Posterior cingulate gyrus (tissue), 11 donors: ENCODE results near the gene FBLN1.
"Not testable (repeated sequence)": the region's sequence is repeated elsewhere in the genome, so short reads cannot be mapped to it uniquely, and the experiment has no call there.

ENCODE experiments used
- DNase-seq, 10 donors: peaks; one replicate each; pipeline versions ENCODE4 v3.0.0 to v3.0.0-alpha.2; 2020 to 2021; ENCODE audit warnings: mixed read lengths in 3 of 10
- intact Hi-C: fragments of 100-400 bp; cut with DNase I; formaldehyde crosslinking; loops from one replicate; pipeline ENCODE4 v1.15.1; 2023

FBLN1 gene

DNA sequence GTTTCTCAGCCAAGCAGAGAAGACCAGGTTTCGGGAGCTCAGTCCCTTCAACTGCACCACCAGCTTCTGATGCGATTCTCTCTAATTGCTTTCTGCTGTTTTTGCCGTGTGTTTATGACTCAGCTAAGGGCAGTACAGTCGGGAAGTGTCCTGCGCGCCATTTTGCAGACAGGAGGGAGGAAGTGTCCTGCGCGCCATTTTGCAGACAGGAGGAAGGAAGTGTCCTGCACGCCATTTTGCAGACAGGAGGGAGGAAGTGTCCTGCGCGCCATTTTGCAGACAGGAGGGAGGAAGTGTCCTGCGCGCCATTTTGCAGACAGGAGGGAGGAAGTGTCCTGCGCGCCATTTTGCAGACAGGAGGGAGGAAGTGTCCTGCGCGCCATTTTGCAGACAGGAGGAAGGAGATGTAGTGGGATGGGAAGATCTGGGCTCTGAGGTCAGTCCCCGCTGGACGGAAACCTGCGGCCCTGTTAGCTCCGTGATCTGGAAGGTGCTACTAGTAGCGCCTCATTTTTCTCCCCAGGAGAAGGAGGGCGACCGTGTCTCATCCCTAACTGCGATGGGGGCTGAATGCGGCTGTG is 89.0 kb downstream of the FBLN1 start:
- DNase-seq: peak in 2 of 10 donors; percentile 18 to 21
- intact Hi-C loops: not testable (repeated sequence)

DNA sequence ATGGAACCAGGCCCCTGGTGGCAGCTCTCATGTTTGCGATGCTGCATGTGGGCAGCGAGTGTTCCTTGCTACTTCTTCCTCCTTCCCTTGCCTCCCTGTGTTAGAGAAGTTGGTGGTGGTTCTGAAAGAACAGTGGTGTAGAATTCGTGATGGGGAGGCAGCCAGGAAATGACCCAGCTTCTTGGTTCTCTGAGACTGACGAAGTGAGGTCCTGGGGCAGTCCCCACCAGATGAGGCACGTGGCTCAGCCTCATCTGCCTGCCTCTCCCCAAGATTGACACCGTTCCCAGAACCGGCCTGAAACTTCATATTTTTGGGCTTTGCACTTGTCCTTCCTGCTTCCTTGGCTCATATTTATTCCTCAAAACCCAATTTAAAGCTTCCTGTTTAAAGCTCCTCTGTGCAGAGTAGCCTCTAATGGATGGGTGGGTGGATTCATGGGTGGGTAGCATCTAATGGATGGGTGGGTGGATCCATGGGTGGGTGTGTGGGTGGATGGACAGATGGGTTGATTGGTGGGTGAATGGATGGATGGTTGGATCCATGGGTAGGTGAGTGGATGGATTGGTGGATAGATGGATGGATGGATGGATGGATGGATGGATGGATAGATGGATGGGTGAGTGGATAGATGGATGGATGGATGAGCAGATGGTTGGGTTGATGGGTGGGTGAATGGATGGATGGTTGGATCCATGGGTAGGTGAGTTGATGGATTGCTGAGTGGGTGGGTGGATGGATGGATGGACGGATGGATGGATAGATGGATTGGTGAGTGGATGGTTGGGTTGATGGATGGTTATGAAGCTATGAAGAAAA is 91.6 kb downstream of the FBLN1 start:
- intact Hi-C loops: no loop called here
- peak in 2 of 10 donors; percentile 2 to 38 for DNase-seq

DNA sequence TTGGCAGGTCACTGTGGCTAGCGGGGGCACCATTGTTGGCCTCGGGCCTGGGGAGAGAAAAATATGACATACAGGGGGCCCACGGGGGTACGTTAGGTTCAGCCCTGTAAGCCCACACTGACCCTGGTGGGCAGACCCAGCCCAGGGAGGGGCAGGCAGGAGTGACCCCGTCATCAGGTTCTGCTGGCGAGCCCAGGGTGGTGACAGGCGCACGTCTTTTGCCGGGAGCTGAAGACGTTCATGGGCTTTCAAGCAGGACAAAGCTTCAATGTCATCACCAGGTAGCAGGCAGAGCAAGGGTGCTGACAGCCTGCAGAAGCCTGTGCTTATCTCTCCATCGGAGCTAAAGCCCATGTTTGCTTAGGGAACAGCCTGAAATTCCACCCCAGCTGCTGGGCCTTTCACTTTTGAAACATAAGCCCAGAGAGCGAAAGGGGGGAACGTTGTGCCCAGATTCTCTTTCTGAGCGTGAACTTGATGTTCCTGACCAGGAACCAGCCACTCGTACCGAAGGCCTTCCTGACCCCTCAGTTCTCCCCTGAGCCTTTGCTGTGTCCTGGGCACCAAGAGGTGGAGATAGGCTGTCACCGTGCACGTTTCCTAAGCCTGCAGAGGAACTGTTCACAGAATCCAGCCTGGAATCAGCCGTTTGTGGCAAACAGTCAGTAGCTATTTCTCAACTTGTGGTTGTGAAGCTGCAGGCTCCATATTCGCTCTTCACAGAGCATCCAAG is 94.9 kb downstream of the FBLN1 start:
- intact Hi-C loops: no loop called here
- peak in 2 of 10 donors; percentile 48 to 62 for DNase-seq

DNA sequence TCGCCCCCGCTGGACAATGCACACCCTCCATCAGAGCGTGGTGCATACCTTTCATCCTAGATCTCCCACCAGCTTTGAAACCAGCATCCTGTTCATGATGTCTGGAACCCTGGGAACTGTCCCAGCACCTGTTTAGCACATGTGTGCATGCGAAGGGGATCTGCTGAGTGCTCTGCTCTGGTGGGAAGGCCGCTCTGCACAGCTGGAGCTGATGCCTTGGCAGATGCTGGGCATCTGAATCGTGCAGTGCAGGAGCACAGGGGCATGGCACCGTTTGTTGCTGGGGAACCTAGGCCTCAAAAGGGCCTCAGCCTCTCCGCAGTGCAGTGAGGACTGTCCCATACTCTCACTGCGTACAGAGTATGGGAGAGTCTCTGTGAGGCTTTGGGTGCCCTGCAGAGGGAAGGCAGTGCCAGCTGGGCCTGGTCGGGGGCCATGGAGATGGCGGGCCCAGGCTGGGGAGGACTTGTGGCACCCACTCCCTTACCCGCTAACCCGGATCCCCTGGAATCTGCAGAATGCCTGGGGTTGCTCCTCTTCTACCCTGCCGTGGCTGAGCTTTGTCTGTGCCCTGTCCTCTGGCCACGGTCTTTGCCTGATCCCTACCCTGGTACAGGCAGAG is 96.0 kb downstream of the FBLN1 start:
- DNase-seq: peak in 3 of 10 donors; percentile 25 to 51 (median 50)
- intact Hi-C loops: no loop called here

DNA sequence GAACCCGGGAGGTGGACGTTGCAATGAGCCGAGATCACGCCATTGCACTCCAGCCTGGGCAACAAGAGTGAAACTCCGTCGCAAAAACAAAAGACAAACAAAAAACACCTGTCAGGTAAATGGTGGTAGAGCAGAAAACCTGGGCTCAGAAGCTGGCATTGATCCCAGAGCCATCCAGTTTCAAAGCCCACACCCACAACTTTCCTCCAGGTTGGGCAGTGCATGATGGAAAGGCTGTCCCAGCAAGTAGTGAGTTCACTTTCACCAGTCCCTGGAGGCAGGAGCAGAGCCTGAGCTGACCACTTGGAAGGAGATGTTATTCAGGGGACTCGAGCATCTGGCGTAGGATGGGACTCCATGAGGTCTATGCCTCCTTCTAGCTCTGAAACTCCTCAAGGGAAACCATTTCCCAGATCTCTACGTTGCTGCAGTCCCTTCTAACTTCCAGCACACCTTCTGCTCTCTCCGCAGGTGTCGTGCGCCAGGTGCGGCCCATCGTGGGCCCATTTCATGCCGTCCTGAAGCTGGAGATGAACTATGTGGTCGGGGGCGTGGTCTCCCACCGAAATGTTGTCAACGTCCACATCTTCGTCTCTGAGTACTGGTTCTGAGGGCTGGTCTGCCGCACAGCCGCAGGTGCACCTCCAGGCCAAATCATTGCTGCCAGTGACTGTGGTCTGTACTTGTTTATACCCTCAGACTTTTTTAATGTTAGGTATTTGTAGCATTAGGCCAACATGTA is 97.3 kb downstream of the FBLN1 start:
- DNase-seq: peak in 3 of 10 donors; percentile 29 to 62 (median 50)
- intact Hi-C loops: no loop called here

DNA sequence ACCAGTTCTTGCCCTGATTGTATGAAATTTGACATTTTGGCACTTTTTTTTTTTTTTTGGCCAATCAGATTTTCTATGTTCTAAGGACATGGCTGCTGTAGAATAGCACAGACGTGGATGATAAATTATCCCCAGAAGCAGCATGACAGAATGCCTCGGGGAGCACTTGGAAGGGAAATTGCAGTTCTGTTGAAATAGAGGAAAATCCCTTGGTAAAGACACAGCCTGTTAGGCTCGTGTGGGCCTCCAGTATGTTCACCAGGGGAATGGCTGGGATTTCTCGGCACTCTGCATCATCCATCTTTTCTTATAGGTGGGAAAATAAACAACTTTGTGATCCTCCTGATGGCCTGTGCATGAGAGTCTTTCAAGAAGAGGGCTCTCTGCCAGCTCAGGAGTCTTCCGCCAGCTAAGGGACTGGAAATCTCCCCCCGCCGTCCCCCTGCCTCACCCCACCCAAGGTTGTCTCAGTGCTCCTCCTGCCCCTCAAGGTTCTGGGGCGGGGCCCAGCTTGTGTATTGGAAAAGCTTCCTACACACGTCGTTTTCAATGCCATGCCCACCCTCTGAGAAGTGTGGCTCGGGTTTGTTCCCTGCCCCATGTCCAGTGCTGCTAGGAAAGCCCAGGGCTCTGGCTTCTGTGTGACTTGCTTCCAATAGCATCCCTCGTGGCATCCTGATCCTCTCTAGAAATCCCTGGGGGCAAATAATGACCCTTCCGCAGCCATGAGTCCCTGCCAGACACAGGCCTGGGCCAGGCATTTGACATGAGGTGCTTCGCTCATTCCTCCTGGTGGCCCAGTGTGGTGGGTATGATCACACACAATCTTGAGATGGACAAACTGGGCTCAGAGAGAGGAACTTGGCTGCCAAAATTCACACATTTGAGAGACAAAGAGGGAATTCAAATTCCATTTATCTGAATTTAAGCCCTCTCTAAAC is 98.4 kb downstream of the FBLN1 start:
- DNase-seq: peak in 3 of 10 donors; percentile 15 to 52 (median 26)

DNA sequence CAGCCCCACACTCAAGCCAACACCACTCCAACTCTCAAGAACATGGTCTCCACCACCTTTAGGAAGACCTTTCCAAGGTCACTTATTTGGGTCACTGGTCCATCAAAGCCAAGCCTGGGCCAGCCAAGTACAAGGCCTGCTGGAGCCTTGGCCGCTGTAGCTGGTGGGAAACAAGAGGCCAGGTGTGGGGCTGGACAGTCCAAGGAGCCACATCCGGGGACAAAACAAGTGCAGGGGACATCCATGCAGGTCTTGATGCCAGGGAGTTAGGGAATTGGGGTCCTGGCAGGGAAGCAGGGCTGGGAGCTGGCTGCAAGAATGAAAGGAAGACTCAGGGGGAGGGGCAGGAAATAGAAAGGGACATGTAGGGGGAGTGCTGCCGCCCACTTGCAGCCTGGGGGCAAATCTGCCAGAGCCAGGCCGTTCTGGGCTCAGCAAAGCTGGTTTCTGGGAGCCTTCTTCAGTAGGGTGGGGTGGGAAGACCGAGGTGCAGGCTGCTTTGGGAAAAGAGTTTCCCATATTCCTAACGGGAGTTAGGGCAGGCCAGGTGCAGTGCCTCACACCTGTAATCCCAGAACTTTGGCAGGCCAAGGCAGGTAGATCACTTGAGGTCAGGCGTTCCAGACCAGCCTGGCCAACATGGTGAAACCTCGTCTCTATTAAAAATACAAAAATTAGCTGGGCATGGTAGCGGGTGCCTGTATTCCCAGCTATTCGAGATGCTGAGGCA is 99.5 kb downstream of the FBLN1 start:
- intact Hi-C loops: no loop called here
- DNase-seq: peak in 3 of 10 donors; percentile 40 to 77 (median 45)

More for the DNA sequence above, 98.4 kb downstream of the FBLN1 start:
- intact Hi-C loops: no loop called here

DNA sequence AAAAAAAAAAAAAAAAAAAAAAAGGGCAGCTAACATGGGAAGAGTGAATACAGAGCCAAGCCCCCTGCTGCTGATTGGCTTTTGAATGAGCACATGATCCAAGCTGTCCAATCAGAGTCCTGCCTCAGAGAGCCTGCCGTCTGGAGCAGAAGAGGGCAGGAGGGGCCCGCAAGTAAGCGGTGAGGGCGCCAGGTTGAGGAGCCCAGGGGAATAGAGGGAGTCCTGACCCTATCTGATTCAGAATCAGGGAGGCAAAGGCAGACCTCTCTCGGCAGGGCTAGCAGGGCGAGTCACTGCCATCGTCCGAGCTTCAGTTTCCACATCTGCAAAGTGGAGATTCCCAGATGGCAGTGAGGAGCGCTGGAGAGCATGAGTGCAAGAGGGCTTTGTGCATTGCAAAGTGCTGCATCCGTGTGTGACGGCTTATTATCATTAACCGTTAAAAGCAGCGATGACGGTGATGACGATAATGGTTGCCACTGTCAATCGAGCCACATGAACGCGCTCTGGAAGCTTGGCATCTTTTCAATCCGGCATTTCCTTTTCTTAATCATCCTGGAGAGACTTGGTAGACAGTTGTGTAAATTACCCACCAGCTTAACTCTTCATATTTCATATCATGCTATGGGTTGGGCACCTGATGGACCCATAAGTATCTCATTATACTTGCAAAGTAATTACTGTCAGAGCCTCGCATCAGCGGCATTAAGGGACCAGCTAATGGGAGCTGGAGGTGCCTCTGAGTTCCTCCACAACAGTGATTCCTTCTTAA is 100.3 kb downstream of the FBLN1 start:
- intact Hi-C loops: no loop called here

DNA sequence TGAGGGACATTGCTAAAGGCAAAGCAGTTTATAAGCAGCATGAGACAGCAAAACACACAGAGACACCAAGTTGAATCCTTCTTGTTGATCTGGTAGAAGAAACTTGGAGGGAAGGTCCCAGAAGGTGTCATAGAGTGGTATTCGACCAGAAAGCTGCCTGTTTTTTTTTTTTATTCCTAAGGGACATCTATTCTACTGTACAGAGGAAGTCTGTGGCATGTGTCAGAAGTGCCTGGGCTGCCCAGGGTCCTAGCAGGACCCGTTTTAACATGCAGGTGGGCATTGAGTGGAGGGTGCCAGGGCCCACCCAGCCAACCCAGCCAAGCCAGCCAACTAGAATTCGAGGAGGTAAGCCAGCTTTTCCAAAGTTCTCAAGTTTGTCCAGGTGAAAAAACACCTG is 100.9 kb downstream of the FBLN1 start:
- intact Hi-C loops: no loop called here
- DNase-seq: peak in 3 of 10 donors; percentile 14 to 59 (median 26)

More for the DNA sequence above, 100.3 kb downstream of the FBLN1 start:
- DNase-seq: peak in 3 of 10 donors; percentile 58 to 81 (median 72)

DNA sequence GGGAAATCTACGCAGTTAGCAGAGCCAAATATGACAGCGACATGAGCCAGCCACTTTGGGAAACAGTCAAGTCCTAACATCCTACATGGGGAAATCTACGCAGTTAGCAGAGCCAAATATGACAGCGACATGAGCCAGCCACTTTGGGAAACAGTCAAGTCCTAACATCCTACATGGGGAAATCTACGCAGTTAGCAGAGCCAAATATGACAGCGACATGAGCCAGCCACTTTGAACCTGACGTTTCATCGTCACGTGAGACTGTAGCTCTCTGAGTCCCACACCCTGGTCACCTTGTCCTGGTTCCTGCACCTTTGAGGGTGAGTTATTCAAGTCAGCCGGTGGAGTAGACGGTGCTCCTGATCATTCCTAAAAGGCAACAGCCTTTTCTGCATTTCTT is 105.4 kb downstream of the FBLN1 start:
- DNase-seq: peak in 2 of 10 donors; percentile 2 to 43
- intact Hi-C loops: not testable (repeated sequence)

DNA sequence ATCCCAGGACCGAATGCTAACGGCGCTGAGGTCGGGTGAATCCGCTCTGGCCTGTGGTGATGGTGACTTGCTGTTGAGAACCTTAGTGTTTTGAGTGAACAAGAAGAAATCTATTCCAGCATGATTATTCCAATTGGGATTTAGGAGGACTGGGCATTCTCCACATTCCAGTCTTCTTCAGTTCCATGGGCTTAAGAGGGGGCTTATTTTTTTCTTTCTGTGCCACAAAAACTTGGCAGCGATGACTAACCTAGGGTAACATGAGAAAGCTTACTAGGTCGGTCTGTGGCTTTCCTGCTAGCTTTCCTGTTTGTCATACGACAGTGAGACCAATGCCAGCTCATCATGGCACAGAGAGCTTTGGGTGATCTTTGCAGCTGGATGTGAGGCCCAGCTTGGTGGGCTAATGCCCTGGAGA is 106.1 kb downstream of the FBLN1 start:
- intact Hi-C loops: no loop called here
- DNase-seq: peak in 2 of 10 donors; percentile 22 to 40

DNA sequence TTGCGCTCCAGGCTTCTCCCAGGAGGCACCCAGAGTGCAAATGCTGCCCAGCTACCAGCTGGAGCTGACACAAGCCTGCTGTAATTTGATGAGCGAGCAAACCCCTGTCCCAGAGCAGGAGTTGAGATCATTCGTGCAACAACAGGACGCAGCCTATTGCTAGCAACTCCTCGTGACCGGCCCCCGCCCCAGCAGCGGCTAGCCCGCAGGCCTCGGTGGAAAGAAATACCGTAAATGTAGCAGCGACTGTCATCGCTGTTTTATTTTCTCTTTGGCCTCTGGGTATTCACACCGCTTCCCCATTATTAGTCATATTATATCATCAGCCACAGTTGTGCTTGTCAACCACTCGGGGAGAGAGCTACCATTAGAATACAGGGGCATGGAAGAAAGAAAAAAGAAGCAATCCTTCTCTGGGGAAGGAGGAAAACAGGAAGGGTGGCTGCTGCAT is 109.8 kb downstream of the FBLN1 start:
- intact Hi-C loops: no loop called here
- peak in 2 of 10 donors; percentile 22 to 54 for DNase-seq

DNA sequence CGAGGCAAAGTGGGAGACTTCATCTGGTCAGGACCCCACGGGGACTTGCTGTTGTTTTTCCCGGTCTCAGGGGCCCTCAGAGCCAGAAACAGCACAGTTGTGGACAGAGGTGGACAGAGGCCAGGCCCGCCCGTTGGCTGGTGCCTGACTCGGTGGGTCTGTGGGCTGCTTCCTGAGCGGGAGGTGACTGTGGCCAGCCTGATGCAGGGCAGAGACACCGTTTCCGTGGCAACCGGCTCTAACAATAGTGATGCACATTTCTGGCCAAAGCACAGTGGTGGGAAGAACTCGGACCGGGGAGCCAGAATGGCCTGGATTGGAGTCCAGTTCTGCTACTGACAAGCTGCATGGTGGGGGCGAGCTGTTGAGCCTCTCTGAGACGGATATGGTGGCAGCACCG is 110.3 kb downstream of the FBLN1 start:
- intact Hi-C loops: no loop called here
- peak in 2 of 10 donors; percentile 67 to 69 for DNase-seq

DNA sequence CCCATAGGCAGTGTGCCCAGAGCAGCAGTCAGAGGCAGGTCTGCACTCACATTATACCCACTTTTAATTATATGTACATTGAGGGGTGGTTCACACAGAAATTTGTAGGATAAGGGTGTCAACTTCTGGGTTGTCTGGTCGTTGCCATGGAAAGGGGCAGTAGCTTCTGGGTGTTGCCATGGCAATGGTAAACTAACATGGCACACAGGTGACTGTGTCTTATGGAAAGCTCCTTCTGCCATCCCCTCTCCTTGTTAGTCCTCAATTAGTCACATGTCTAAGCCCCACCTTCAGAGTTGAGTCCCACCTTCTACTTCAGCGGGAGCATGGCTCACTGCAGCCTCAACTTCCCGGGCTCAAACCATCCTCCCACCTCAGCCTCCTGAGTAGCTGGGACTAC is 112.7 kb downstream of the FBLN1 start:
- intact Hi-C loops: no loop called here
- peak in 2 of 10 donors; percentile 30 to 49 for DNase-seq

DNA sequence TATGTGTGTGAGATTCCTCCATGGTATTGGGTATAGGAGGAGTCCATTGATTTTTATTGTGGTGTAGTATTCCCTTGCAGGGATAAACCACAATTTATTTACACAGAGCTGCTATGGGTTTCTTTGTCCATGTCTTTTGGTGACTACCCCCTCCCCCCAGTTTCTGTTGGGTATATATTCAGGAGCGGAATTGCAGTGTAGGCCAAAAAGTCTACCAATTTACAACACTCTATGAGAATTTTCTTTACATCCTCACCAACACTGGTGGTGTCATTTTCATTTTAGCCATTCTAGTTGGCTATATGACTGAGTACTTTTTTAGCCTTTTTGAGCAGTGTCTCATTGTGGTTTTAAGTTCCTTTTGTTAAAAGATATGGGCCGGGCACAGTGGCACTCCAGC is 113.7 kb downstream of the FBLN1 start:
- peak in 2 of 10 donors; percentile 9 to 40 for DNase-seq
- intact Hi-C loops: no loop called here

DNA sequence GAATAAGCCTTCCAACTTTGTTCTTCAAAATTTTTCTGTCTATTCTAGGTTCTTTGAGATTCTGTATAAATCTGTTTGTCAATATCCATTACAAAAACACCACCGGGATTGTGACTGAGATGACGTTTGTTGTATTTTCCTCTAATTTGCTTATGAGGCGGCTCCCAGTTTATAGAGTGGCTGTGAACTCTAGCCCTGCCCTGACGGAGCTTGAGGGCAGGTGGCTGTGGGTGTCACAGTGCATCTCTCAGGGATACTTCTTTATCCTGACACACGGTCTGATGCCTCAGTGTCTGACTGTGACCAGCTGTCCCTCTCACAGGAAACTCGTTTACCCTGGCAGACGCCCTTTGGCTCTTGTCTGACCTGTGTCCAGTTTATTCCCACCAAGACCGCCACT is 115.3 kb downstream of the FBLN1 start:
- peak in 2 of 10 donors; percentile 2 to 3 for DNase-seq
- intact Hi-C loops: no loop called here

DNA sequence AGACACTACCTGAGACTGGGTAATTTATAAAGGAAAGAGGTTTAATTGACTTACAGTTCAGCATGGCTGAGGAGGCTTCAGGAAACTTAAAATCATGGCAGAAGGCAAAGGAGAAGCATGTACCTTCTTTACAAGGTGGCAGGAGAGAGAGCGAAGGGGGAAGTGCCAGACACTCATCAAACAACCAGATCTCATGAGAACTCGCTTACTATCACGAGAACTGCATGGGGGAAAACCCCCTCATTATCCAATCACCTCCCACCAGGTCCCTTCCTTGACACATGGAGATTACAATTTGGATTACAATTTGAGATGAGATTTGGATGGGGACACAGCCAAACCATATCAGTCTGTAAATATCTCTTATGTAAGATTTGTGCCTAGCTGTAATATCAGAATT is 118.0 kb downstream of the FBLN1 start:
- no peak for DNase-seq
- intact Hi-C loops: no loop called here
